COLO829 (cell line): Measurements from ENCODE around the gene AGRP.
A peak's percentile ranks its signal among the peaks of the same experiment; 100 is the strongest.

Experiments used
- DNase-seq: peaks from one replicate; pipeline ENCODE4 v3.0.0; 2012; ENCODE audit warnings: low spot score

AGRP gene

DNA sequence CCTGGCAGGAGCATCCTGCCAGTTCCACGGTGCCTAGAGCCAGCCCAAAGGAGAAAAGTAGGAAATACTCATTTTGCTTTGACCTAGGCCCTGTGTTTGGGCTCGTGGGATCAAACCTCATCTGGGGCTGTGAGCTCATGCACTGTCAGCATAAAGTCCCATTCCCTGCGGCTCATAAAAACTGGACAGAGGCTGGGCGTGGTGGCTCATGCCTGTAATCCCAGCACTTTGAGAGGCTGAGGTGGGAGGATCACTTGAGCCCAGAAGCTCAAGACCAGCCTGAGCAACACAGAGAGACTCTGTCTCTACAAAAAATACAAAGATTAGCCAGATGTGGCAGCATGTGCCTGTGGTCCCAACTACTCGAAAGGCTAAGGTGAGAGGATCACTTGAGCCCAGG, 20.3 kb downstream of the AGRP start:
- no peak for DNase-seq

DNA sequence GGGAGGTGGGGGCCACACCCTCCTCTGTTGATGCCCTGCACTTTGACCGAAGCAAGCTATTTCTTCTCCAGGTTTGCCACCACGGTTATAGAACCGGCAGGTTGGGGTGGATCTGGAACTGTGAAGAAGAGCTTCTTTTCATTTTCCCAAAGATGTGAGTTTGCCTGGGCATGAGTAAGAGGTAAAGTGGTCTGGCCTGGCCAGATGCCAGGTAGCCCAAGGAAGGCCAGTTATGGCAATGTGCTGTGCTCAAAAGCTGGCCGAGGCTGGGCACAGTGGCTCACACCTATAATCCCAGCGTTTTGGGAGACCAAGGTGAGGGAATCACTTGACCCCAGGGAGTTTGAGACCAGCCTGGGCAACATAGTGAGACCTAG, 21.1 kb downstream of the AGRP start:
- DNase-seq: no peak

DNA sequence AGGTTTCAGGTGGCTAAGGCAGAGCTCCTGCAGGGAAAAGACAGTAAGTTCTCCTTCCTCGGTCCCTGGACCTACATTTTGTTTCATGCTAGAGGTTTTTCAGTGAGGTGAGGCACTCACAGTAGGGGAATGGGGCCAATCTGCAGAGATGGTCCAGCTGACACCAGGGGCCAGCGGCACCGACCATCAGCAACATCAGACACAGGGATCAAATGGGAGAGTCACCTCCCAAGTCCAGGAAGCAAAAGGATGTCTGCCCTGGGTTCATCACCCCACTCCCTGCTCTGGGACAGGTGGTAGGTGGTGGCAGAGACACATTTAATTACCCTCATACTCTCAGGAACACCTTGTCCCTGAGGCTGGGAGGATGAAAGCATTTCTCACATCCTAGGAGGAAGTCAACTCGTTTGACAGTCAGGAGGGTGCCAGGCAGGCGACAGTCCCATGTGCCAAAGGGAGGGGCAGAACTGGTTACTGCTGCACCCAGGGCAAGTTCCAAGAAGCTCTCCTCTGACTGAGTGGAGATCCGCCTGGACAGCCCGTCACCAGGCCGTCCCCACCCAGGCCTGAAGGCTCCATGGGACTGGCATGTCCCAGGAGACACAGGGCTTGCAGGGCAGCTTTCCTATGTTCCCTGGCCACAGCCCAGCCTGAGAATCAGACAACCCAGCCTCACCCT, 21.6 kb downstream of the AGRP start:
- no peak for DNase-seq

DNA sequence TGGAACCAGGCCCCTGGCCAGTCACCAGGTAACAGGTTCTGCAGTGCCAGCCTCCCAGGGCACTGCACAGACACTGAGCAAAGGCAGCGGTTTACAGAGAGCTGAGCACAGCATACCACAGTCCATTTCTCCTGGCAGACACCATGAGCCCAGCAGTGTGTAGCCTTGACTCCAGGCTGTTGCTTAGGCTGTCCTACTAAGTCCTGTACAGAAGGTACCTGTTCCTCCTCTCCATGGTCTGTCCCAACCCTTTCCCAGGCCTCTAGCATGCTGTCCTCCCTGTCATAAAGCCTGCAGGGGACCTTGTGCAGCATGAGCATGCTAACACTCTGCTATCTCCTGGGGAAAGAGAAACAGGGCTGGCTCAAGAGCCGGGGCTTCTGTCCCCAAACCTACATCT, 22.4 kb downstream of the AGRP start:
- no peak for DNase-seq

DNA sequence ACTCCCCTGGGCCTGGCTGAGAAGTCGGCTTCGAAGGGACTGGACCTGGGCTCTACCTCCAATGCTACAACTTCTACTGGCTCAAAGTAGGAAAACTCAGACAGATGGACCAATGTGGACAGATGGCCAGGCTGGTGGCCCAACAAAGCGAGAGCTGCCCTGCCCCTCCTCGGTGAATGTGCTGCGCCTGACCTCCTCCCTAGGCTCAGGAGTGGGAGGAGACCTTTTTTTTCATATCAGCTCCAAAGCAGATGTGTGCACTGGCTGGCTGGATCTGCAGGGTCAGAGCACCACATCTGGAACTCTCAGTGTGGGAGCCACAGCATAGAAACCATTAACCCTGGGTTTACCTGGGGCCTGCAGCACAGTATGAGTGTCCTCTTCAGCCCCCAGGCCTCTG, 23.2 kb downstream of the AGRP start:
- no peak for DNase-seq

DNA sequence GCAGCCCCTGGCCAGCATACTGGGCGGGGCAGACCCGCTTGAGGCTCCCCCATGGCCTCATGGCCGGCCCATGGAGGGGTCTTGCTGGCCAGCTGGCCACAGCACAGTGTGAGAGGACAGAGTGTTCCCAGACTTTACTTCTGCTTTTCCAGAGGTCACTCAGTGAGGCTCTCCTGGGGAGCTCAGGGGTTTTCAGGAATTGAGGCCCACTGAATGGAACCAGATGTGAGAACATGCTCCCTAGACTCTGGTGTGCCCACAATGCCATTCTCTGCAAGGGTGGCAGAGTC, 23.5 kb downstream of the AGRP start:
- no peak for DNase-seq

DNA sequence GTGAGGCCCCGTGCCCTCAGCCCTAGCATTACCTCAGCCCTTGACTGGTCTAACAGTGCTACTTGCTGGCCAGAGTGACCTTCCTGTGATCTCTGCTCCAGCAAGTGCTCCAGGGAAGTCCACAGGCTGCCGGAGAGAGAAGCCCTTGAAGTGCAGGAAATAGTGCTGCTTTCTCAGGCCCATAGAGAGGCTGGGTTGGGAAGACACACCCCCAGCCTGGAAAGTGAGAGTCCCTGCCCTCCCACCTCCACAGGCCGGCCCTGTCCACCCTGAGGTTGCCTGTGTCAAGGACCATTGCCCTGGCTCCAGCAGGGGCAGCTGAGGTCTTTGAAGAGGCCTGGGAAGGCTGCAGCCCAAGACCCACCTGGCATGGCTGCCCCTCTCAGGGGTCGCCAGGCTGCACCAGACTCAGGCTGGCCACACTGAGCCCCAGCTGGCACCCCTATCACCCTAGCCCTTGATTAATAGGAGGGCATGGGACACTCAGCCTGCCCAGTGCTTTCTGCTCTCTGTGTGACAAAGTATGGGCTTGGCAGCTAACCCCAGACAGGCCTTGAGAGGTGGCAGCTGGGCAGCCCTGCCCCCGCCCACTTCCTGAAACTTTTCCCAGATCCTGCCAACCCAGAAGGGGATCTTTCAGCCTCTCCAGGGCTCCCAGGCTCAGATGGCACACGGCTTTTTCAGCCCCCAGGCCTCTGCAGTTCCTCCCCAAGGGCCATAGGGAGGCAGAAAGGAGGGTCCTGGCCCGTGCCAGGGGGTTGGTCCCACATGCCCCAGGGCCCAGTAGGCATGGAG, 24.1 kb downstream of the AGRP start:
- no peak for DNase-seq

DNA sequence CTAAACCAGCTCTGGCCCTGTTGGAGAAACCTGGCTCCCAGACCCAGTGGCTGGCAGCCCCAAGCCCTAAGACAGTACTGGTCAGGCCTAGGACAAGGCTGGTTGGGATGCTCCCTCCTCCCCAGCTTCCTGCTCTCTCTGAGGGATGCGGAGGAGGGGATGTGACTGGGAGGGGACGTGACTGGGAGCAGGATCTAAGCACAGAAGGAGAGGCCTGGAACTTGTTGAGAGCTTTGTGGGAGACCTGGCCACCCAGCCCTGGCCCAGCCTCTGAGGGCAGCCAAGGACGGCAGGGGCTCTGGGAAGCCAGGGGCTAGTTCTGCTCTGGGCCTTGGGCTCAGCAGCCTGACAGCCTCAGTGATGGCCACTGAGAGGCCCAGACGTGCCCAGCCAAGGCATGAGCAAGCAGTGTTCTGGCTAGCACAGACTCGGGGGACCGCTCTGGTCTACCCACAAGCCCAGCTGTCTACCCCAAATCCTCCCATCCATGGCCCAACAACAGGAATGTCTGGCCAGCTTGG, 25.2 kb downstream of the AGRP start:
- DNase-seq: no peak

DNA sequence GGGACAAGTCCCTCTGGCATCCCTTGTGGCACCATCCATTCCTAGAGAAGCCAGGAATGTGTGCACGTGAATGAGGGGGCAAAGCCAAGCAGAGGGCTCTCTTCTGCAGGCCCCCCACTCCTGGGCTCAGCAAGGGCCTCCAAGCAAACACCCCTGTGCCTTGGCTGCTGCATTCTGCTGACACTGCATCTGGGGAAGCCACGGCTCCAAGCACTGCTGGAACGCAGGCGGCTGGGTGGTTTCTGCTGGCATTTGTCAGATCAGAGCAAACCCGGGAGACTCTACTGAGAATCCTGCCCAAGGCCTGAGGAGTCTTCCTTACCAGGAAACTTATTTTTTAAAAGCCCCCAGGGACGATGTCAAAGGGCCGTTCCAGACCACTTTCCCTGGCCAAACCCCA, 25.7 kb downstream of the AGRP start:
- DNase-seq: no peak

DNA sequence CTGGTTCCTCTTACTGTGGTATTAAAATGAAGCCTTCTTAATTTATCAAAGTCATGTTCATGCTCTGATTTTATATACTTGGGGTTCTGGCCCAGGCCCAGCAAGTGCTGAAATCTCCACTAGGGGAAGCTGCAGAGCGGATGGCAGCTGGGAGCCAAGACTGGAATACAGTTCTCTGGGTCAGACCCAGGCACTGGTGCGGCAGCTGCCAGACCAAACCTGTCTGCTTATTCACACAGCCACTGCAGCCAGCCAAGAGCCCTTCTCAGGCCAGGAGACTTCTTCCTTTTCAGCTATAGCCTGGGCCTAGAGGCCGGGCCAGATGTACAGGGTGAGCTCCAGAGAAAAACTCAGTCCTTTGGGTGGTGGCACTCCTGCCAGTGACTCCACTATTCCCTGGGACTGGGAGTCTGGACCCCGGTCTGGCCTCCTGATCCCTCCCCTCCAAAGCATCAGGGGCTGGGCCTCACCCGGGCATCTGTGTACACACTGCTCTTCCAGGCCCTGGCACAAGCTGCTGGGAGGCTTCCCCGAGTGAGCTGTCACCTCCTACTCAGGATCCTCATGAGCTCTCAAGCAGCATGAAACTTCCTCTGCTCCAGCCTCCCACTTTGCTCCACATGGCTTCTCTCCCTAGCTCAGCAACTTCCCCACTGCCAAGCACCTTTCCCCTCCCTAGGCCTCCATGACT, 26.8 kb downstream of the AGRP start:
- DNase-seq: no peak

DNA sequence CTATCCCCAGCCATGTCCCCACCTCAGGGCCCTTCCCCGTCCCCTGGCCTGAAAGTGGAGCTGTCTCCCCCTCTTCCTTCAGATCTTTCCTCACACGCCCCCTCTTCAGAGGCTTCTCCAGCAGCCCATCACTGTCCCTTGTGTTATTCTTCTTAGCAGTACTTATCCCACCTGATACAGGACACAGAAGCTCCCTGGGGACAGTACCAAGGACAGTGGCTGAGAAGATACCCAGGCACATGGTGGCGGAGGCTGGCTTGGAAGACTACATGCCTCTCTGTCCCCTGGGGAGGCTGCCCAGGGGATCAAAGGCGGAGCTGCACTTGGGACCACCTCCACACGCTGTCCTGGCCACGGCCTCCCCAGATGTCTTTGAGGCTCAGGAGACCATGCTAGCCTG, 28.5 kb downstream of the AGRP start:
- DNase-seq: no peak

DNA sequence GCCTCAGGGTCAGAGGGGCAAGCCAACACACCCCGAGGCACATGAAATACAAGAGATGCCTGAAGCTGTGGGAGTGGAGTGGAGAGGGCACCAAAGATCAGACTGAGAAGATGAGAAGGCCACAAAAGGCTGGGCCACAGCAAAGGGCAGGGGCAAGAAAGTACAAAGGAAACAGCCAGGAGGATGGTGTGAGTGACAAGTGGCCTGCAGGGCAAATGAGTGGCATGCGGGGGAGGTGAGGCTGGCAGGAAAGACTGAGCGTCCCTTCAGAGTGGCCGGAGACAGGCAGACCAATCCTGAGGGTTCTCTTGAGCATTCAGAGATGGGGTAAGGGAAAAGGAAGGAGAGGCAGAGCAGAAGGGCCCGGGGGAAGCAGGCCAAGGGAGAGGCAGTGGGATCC, 29.2 kb downstream of the AGRP start:
- no peak for DNase-seq

DNA sequence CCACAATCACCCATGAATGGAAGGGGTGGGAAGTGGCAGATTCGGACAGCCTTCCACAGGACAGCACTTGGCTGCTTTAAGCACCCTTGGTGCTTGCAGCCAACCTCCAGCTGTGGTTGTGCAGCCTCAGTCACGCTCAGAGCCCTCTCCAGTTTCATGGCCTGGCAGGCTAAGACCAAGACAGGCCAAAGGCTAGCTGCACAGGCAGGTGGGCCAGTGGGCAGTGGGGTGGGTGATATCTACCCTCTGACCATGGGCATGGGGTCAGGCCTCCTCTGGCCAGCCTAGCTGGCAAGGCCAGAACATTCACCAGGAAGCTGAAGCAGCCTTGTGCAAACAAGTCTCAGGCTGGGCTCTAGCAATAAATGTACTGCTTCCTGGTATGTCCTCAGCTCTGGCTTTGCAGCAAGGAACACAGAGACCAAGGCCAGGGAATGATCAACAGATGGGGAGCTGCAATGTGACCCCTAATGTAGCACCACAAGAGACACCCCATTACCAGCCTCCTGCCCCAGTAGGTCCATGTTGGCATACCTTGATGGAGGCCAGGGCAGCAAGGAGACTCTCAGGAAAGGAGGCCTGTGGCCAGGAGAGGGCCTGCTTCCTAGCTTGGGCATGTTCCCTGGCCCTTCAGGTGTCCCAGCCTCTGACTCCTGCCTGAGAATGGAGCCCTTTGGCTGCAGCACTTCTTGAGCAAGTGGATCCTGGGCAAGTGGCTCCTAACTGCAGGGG, 31.5 kb downstream of the AGRP start:
- DNase-seq: no peak

DNA sequence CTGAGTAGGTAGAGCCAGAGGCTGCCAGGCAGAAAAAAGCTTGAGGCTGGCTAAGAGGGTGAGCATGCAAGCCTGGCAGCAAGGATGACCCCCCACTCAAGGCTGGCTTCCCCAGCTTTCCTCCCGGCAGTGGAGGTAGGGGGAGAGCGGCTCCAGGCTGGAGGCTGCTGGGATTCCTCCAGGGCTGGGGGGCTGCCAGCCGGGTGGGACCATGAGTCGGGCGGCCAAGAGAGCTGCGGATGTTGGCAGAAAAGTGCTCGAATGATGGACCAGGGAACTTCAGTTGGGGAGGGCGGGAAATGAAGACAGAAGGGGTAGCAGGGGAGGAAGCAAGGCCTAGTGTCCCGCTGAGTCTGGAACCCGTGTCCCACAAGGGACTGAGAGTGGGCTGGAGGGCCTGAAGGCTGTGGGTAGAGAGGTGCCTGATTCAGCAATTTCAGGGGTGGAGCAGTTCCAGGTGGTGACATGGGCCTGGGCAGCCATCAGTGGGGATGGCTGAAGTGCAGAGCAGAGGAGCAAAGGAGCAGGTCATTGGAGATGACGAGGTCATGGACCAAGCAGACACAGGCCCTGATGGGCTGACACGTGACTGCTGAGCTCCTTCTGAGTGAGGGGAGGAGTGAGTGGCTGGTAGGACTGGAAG, 32.2 kb downstream of the AGRP start:
- DNase-seq: no peak

DNA sequence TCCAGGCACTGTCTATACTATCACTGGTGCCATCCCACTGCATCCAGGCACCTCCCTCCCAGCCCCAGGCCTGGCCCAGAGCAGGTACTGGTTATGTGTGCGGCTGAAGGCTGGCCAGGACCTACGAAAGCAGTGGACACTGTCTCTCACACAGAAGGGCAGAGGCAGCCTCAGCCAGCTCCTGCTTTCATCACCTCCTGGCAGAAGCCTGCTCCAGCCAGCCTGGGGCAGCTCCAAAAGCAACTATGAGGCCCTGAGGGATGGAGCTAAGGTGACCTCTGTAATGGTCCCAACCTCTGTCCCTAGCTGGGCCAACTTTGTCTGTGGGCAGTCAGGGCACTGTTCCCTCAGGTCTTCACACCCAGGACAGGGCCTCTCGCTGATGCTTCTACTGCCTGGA, 33.6 kb downstream of the AGRP start:
- DNase-seq: no peak

DNA sequence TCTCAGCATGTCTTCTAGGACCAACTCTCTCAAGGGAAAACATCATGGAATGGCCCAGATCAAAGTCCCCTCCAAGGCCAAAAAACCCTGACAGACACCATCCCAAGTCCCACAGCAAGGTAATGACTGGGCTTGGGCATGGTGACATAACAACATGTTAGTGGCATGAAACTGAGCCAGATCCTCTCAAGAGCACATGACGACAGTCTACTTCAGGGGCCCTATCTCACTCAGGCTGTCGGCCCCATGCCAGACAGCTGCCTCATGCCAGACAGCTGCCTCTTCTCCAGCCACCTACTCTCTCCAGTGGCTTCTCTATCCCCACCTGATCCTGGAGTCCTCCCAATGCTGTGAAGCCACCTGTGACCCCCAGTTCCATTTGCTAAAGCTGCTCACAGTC, 34.0 kb downstream of the AGRP start:
- DNase-seq: no peak

DNA sequence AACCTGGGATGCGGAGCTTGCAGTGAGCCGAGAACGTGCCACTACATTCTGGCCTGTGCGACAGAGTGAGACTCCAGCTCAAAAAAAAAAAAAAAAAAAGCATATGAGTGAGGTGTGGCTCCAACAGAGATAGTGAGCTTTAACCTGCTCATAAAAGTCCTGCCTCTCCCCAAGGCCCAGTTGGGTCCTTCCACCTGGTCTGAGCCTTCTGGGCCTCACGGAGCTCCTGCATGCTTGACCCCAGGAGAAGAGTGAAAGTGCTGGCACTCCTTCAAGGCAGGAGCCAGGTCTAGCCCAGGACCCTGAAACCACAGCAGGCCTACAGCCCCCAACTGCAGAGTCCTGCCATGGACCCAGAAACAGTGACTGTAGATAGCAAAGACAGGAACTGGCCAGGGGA, 34.8 kb downstream of the AGRP start:
- no peak for DNase-seq

DNA sequence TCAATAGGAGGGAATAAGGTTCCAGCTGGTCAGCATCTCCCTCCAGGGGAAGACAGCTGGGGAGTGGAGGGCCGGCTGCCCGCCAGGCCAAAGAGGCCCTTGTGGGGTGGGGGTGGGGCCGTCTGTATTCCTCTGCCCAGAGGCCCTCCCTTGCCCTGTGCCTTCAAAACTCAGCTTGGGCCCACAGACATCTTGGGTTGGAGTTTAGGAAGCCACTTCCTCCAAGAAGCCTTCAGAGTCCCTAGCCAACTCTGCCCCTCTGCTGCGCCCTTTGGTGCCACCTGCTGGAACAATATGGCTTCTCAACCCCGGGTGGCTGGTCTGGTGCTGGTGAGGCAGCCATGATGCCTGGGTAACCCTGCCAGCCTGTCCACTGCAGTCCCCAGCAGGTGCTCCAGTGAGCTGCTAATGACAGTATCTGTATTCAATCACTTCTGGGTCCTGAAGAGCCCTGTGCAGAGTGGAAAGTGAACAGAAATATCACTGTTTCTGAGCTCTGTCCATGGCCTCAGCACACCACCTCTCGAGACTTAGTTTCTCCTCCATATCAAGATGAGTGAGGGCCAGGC, 35.8 kb downstream of the AGRP start:
- DNase-seq: peak; percentile 31

DNA sequence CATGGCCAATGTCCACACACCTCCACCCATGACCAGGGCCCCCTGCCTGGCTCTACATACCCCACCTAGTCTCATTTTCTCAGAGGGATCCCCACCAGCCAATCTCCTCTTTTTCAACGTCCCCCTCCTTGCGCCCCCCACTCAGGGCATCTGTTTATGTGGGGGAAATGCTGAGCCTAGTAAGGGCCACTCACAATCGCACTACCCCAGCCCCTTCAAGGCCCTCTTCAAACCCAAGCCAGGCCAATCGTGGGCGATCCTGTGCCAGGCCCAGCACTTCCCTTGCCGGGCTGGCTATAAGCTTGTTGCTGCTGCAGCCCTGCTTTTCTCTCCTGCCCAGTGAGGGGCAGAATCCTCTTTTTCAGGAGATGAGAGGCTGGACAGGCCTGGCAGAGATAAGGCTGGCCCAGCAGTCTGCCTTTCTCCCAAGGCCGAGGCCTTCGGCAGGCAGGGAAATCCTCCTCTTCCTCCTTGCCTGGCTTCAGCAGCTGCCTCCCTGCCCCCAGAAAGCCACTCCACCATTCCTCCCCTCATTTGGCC, 36.3 kb downstream of the AGRP start:
- no peak for DNase-seq

DNA sequence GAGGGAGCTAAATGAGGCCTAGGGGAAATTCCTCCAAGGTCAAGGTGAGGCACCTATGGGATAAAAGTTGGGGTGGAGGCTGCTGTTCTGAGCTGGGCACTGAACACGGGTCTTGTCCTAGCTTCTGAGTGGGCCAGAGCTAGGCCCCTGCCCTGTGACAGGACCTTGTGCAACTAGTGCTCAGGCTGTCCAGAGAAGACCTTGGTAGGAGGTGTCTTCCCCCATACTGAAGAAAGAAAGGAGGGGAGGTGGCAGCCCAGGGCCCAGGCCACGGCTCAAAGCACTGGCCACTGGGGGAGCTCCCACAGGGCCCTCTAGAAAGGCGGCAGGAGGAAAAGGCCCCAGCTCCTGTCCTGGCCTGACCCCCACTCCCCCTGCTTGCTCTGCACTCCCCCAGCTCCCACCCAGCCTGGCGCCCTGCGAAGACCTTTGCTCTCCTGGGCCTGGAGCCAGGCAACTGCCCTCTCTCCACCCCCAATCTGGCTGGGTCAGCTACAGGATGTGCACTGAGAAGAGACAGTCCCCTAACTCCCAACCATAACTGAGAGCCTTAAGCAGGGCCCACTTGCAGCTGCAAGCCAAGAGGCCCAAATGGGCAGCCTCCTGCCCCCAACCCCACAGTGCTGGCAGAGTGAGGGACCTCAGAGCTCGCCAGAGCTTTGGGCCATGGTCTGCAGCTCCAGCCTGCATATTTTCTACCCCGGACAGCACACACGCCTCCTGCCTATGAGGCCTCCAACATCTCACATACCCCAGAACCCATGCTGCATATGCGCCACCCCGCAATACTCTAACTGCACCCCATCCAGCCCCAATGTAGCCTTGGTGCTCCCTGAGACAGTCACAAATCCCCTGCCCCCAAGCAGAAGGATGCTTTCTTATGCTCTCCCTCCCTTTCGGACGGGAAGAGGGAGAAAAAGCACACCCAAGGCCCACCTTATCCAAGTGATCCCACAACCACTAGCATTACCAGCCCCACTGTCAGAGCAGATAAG, 37.1 kb downstream of the AGRP start:
- DNase-seq: no peak
